Stimulated activated CD8-positive, alpha-beta memory T cell treated with anti-CD3 and anti-CD28 coated beads, Interleukin-12 subunit alpha, Interleukin-12 subunit beta, amount 100 ng/mL, for 24 hours (primary cell): Measurements from ENCODE around the gene TEX47.

Experiments used
- DNase-seq: peaks from one replicate; pipeline ENCODE4 v3.0.0-alpha.2; 2020; ENCODE audit errors: extremely low read depth

TEX47 gene

GRCh38 chr7:88746126-88746525 lies 49.4 kb downstream of the TEX47 start:
- no peak for DNase-seq
